IMR-90 (cell line): Measurements from ENCODE around the gene CLDN10. TPM values are rescaled to one million over a fixed set of nuclear protein-coding genes. Genes with fewer than 3 reads are reported as not detected.

ENCODE experiments used
- ATAC-seq: fragments of 200-7000 bp; cut with Tn5 transposase; 2 replicates; pipeline ENCODE4 v1.9.1; 2020; ENCODE audit warnings: low read depth, mild to moderate bottlenecking, moderate library complexity
- BruUV-seq: library from RNA; stranded (reverse); fragments of 400-500 nt; replicated peaks from 2 replicates; lab custom pipeline; 2021; lab: Mats Ljungman, UMichigan
- CTCF ChIA-PET: fragments of 300-600 bp; formaldehyde crosslinking; extraction: SDS; loops from one replicate; lab custom pipeline; 2021; ENCODE audit warnings: antibody characterized with exemption; lab: Yijun Ruan, JAX
- POLR2A ChIA-PET: fragments of 300-600 bp; sonication (Branson Sonifier 250); formaldehyde crosslinking; loops from one replicate; lab custom pipeline; 2022; ENCODE audit warnings: antibody characterized with exemption; ENCODE audit not compliant: unreplicated experiment; lab: Charles Lee
- DNase-seq: peaks from one replicate; pipeline ENCODE4 v3.0.0; 2013
- H2AFZ ChIP-seq: replicated peaks from 2 replicates; pipeline ENCODE3; 2013; ENCODE audit warnings: low read length, mild to moderate bottlenecking; ENCODE audit not compliant: poor library complexity
- H2AK5ac ChIP-seq: 2 replicates; pipeline ENCODE4 v1.6.1; 2013; ENCODE audit warnings: low read depth, low read length, inconsistent platforms
- H2AK9ac ChIP-seq: replicated peaks from 2 replicates; pipeline ENCODE3; 2013; ENCODE audit warnings: mild to moderate bottlenecking, low read depth, low read length, moderate library complexity; ENCODE audit not compliant: poor library complexity
- H2BK120ac ChIP-seq: 2 replicates; pipeline ENCODE4 v1.6.1; 2013; ENCODE audit warnings: low read depth, low read length, inconsistent platforms
- H2BK15ac ChIP-seq: 3 replicates; pipeline ENCODE4 v1.6.1; 2013; ENCODE audit warnings: low read depth, low read length, inconsistent platforms
- H2BK20ac ChIP-seq: 2 replicates; pipeline ENCODE4 v1.6.1; 2013; ENCODE audit warnings: low read depth, mild to moderate bottlenecking, inconsistent platforms, low read length, moderate library complexity
- H2BK5ac ChIP-seq: 2 replicates; pipeline ENCODE4 v1.6.1; 2013; ENCODE audit warnings: mild to moderate bottlenecking, low read depth, low read length, inconsistent platforms; ENCODE audit not compliant: poor library complexity, severe bottlenecking
- H3K14ac ChIP-seq: replicated peaks from 2 replicates; pipeline ENCODE4 v1.6.1; 2013; ENCODE audit warnings: low read depth, low read length, inconsistent platforms
- H3K18ac ChIP-seq: 2 replicates; pipeline ENCODE4 v1.6.1; 2013; ENCODE audit warnings: low read depth, low read length, control low read depth
- H3K23ac ChIP-seq: 2 replicates; pipeline ENCODE4 v1.6.1; 2013; ENCODE audit warnings: low read depth, low read length, inconsistent platforms
- H3K27ac ChIP-seq: 2 replicates; pipeline ENCODE4 v1.5.1; 2013; ENCODE audit warnings: mild to moderate bottlenecking, control low read depth, low read length; ENCODE audit not compliant: insufficient read depth
- H3K27me3 ChIP-seq: 2 replicates; pipeline ENCODE4 v1.6.1; 2013; ENCODE audit warnings: low read length; ENCODE audit not compliant: control insufficient read depth, insufficient read depth
- H3K36me3 ChIP-seq: 2 replicates; pipeline ENCODE4 v1.6.1; 2013; ENCODE audit warnings: low read length, mixed read lengths; ENCODE audit not compliant: control insufficient read depth, insufficient read depth
- H3K4ac ChIP-seq: 2 replicates; pipeline ENCODE4 v1.6.1; 2013; ENCODE audit warnings: low read depth, low read length, inconsistent platforms
- H3K4me1 ChIP-seq: 2 replicates; pipeline ENCODE4 v1.6.1; 2013; ENCODE audit warnings: low read length, mixed read lengths; ENCODE audit not compliant: control insufficient read depth, insufficient read depth
- H3K4me2 ChIP-seq: 2 replicates; pipeline ENCODE4 v1.6.1; 2013; ENCODE audit warnings: low read depth, mild to moderate bottlenecking, control low read depth, low read length, moderate library complexity
- H3K4me3 ChIP-seq: 2 replicates; pipeline ENCODE4 v1.5.1; 2013; ENCODE audit warnings: low read depth, mild to moderate bottlenecking, control low read depth, low read length, moderate library complexity; ENCODE audit not compliant: insufficient read depth
- H3K56ac ChIP-seq: 2 replicates; pipeline ENCODE4 v1.6.1; 2013; ENCODE audit warnings: low read length, inconsistent platforms; ENCODE audit not compliant: insufficient read depth; ENCODE audit errors: extremely low read depth
- H3K79me1 ChIP-seq, 2 experiments: 2 replicates each; pipeline ENCODE4 v1.6.1; 2013; ENCODE audit warnings: low read length in 2 of 2, inconsistent platforms in 1 of 2, low read depth in 1 of 2
- H3K9ac ChIP-seq: 2 replicates; pipeline ENCODE4 v1.6.1; 2013; ENCODE audit warnings: low read depth, low read length, control low read depth
- H3K9me1 ChIP-seq: 2 replicates; pipeline ENCODE4 v1.6.1; 2013; ENCODE audit warnings: low read length, inconsistent platforms; ENCODE audit not compliant: insufficient read depth
- H3K9me3 ChIP-seq: 2 replicates; pipeline ENCODE4 v1.6.1; 2013; ENCODE audit warnings: low read length; ENCODE audit not compliant: control insufficient read depth, insufficient read depth
- H4K20me1 ChIP-seq: 2 replicates; pipeline ENCODE4 v1.6.1; 2013; ENCODE audit warnings: low read length, inconsistent platforms; ENCODE audit not compliant: insufficient read depth
- H4K5ac ChIP-seq: 2 replicates; pipeline ENCODE4 v1.6.1; 2013; ENCODE audit warnings: mild to moderate bottlenecking, low read depth, low read length, control low read depth
- H4K8ac ChIP-seq, 2 experiments: 2 replicates each; pipeline ENCODE4 v1.6.1; 2013; ENCODE audit warnings: low read depth in 2 of 2, low read length in 2 of 2, control low read depth in 1 of 2, inconsistent platforms in 1 of 2
- H4K91ac ChIP-seq: 2 replicates; pipeline ENCODE4 v1.6.1; 2013; ENCODE audit warnings: low read depth, low read length, inconsistent platforms; ENCODE audit not compliant: insufficient read depth
- CHD1 ChIP-seq: IDR thresholded peaks from 2 replicates; pipeline ENCODE4 v1.6.1; 2012; ENCODE audit warnings: low read depth, low read length, improper control_type of control experiment
- RCOR1 ChIP-seq: IDR thresholded peaks from 2 replicates; pipeline ENCODE4 v1.6.1; 2012; ENCODE audit warnings: mild to moderate bottlenecking, low read length, improper control_type of control experiment; ENCODE audit not compliant: insufficient replicate concordance
- WGBS, 2 experiments: methylation state at CpG; one replicate each; pipeline versions ENCODE4 v1.1.5 to v1.1.7; 2013; ENCODE audit warnings: missing lambda C conversion rate in 2 of 2; ENCODE audit not compliant: insufficient read length in 1 of 2; ENCODE audit errors: extremely low coverage in 2 of 2; 5-methylcytosine and 5-hydroxymethylcytosine counted together
- dilution Hi-C: fragments of 300-500 bp; cut with HindIII; formaldehyde crosslinking; loops from one replicate; pipeline ENCODE4 v1.14.3; 2018; ENCODE audit warnings: low sequenced_read_pairs; ENCODE audit not compliant: unreplicated experiment
- in situ Hi-C: fragments of 300-500 bp; cut with MboI; formaldehyde crosslinking; loops from 3 replicates; pipeline ENCODE4 v1.14.3; 2019; ENCODE audit warnings: low sequenced_read_pairs, inconsistent platforms, mixed read lengths
- intact Hi-C: fragments of 100-400 bp; cut with micrococcal nuclease; formaldehyde crosslinking; loops from 2 replicates; pipeline ENCODE4 v1.10.0; 2022
- polyA plus RNA-seq, 3 experiments: library from polyadenylated mRNA; depleted of rRNA; stranded (reverse); fragments of >200 nt; gene quantifications; 2 replicates each; pipeline ENCODE4 v1.2.3, GENCODE V29; 2012; ENCODE audit warnings: low replicate concordance in 1 of 3
- total RNA-seq: library from RNA; depleted of rRNA; stranded (reverse); fragments of >200 nt; gene quantifications from 2 replicates; pipeline ENCODE4 v1.2.3, GENCODE V29; 2012

The CLDN10 gene
- total and polyA plus RNA-seq, 2 of the 4 experiments (the other 2 are of a cell fraction): not detected

- in situ Hi-C loops: no loop called here
- Histone ChIP-seq H3K27me3 (no peaks in the 10 kb centered on the region), H2BK15ac (no peak overlapping the region), H3K36me3 (peaks cover 22% of the 10 kb centered on the region), H3K56ac (no peak overlapping the region), H2AK5ac (no peak overlapping the region), H4K5ac (no peak overlapping the region), H3K4me1 (no peaks in the 10 kb centered on the region), H3K79me1 (no peaks in the 10 kb centered on the region), H2AK9ac (no peak overlapping the region), H2BK5ac (no peak overlapping the region), H3K14ac (no peak overlapping the region), H3K9ac (no peak overlapping the region), H2AFZ (no peak overlapping the region), H2BK20ac (no peak overlapping the region), H4K8ac (no peak overlapping the region), H3K18ac (no peak overlapping the region), H3K9me3 (no peaks in the 10 kb centered on the region), H3K23ac (no peak overlapping the region), H3K27ac (no peak overlapping the region), H4K91ac (no peak overlapping the region), H4K20me1 (no peaks in the 10 kb centered on the region), H3K4me2 (no peak overlapping the region), H3K4me3 (no peak overlapping the region), H3K4ac (no peak overlapping the region), H2BK120ac (no peak overlapping the region), H3K9me1 (0 out of 2 replicates have a peak, but pooled peaks cover 4% of the 10 kb centered on the region)
- POLR2A ChIA-PET: no interaction called here
- DNase-seq: no peak
- TF ChIP-seq RCOR1: no peak
- TF ChIP-seq CHD1: no peak
- no peak for ATAC-seq
- intact Hi-C loops: no loop called here
- BruUV-seq: no TSS peak
- dilution Hi-C loops: no loop called here
- no CpG with 5 or more reads among the region's 1 CpG for WGBS, 2 experiments
- CTCF ChIA-PET: no interaction called here
These were observed 44.2 kb downstream of the CLDN10 start for GRCh38 chr13:95596701-95597100.
